Uterus (tissue), 2 donors: ENCODE data around the gene CCNY.

ENCODE experiments used
- CTCF ChIP-seq, 4 experiments: fragments of 200-600 bp in 2 of 4; fragments of 450-650 bp in 2 of 4; sonication (generic) in 2 of 4; IDR thresholded peaks; one replicate each; pipeline ENCODE4 v1.5.1; 2016 to 2019; ENCODE audit warnings: antibody characterized with exemption in 4 of 4, mild to moderate bottlenecking in 2 of 4, moderate library complexity in 1 of 4
- POLR2A ChIP-seq, 2 donors: fragments of 450-650 bp; IDR thresholded peaks; one replicate each; pipeline ENCODE4 v1.6.1; 2016; ENCODE audit warnings: antibody characterized with exemption in 2 of 2, mild to moderate bottlenecking in 1 of 2, moderate library complexity in 1 of 2

GRCh38 chr10:35449944-35450343 lies 113.6 kb downstream of the CCNY start:
- TF ChIP-seq CTCF (IDR thresholded peaks at IDR 0.05) (no peak), POLR2A (IDR thresholded peaks at IDR 0.05) (no peak)
